ENCODE results near the gene ADGRV1.

DNA sequence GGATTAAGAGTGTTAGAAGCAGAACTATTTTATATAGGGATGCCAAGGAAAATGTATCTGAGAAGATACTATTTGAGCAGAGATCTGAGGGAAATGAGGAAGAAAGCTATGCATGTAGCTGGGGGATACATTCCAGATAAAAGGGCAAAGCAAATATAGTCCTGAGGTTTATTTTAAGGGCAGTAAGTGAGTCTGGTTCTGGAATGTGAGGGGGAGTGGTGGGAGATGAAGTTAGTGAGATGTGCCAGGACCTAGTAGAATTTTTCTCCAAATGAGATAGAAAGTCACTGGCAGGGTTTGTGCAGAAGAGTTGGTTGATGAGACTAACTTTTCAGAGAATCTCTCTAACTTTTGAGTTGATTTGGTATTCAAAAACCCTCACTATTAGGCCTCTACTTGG, 374.7 kb downstream of the ADGRV1 start:
- TF ChIP-seq EP300 (IDR thresholded peaks at IDR 0.05), result no peak
- TF ChIP-seq, protein P1, sequence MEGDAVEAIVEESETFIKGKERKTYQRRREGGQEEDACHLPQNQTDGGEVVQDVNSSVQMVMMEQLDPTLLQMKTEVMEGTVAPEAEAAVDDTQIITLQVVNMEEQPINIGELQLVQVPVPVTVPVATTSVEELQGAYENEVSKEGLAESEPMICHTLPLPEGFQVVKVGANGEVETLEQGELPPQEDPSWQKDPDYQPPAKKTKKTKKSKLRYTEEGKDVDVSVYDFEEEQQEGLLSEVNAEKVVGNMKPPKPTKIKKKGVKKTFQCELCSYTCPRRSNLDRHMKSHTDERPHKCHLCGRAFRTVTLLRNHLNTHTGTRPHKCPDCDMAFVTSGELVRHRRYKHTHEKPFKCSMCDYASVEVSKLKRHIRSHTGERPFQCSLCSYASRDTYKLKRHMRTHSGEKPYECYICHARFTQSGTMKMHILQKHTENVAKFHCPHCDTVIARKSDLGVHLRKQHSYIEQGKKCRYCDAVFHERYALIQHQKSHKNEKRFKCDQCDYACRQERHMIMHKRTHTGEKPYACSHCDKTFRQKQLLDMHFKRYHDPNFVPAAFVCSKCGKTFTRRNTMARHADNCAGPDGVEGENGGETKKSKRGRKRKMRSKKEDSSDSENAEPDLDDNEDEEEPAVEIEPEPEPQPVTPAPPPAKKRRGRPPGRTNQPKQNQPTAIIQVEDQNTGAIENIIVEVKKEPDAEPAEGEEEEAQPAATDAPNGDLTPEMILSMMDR (IDR thresholded peaks at IDR 0.05), result no peak
- TF ChIP-seq POLR2A (IDR thresholded peaks at IDR 0.05), result no peak

Measured in tibial nerve (tissue), 4 donors.